GM12874 (cell line): ENCODE data around the gene ARHGEF25.

Experiments used
- TF ChIP-seq, protein P1 (sequence below): IDR thresholded peaks from 2 replicates; pipeline ENCODE4 v1.5.1; 2011; ENCODE audit warnings: low read depth, mild to moderate bottlenecking, control low read depth, low read length, moderate library complexity; ENCODE audit not compliant: insufficient read depth

The ARHGEF25 gene

DNA sequence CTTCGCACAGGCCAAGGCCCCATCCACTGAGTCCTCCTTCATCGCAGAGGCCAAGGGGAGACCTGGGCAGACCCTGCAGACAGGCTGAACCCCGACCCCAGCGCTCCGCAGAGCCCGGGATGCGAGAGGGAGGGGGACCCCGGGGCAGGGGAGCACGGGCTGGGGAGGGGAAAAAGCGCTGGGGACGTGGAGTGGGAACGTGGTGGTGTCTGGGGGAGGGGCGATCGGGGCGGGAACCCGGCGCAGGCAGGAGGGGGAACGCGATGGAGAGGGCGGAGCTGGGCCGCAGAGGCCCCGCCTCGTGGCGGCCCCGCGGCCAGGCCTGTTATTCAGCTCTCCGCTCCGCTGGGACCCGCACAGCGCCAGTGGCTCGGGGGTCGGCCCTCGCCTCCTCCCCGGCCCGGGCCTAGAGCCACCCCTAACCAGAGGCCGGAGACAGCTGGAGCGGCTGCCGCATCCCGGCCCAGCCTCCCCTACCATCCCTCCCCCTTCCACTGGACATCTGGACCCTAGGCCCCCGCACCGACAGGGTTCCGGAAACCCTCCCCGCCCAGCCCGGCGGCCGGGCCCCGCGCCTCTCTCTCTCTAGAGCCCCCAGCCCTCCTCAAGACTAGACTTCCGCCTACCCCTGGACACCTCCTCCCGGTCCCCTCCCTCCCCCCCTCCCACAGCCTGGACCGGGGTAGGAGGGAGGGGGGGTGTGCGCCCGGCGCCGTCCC is at the start of gene ARHGEF25:
Gene ARHGEF25, plus strand, starts transcription at position 328 of the 719 bp plus-strand sequence. CDS start 460 bp downstream, outside the sequence.
- TF ChIP-seq, protein P1, sequence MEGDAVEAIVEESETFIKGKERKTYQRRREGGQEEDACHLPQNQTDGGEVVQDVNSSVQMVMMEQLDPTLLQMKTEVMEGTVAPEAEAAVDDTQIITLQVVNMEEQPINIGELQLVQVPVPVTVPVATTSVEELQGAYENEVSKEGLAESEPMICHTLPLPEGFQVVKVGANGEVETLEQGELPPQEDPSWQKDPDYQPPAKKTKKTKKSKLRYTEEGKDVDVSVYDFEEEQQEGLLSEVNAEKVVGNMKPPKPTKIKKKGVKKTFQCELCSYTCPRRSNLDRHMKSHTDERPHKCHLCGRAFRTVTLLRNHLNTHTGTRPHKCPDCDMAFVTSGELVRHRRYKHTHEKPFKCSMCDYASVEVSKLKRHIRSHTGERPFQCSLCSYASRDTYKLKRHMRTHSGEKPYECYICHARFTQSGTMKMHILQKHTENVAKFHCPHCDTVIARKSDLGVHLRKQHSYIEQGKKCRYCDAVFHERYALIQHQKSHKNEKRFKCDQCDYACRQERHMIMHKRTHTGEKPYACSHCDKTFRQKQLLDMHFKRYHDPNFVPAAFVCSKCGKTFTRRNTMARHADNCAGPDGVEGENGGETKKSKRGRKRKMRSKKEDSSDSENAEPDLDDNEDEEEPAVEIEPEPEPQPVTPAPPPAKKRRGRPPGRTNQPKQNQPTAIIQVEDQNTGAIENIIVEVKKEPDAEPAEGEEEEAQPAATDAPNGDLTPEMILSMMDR: no peak

GRCh38 chr12:57563358-57563757 is 47.9 kb upstream of the ARHGEF25 start:
- TF ChIP-seq, protein P1: no peak

- TF ChIP-seq, protein P1: no peak
These were observed 47.0 kb upstream of the ARHGEF25 start for GRCh38 chr12:57564178-57564740.

GRCh38 chr12:57568838-57569237 is 42.4 kb upstream of the ARHGEF25 start:
- TF ChIP-seq, protein P1: no peak

DNA sequence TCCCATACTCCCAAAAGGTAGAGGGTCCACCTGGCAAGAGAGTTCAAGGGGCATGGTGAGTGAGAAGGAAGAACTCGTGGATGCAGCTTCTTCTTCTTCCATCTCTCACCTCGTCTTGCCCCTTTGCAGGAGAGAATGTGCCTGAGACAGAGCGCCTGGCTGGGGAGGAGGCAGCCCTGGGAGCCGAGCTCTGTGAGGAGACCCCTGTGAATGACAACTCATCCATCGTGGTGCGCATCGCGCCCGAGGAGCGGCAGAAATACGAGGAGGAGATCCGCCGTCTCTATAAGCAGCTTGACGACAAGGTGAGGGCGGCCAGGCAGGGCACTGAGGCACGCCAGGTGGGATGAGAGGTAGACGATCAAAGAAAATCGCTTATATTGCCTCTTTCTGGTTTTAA is 41.4 kb upstream of the ARHGEF25 start:
- TF ChIP-seq, protein P1: no peak

DNA sequence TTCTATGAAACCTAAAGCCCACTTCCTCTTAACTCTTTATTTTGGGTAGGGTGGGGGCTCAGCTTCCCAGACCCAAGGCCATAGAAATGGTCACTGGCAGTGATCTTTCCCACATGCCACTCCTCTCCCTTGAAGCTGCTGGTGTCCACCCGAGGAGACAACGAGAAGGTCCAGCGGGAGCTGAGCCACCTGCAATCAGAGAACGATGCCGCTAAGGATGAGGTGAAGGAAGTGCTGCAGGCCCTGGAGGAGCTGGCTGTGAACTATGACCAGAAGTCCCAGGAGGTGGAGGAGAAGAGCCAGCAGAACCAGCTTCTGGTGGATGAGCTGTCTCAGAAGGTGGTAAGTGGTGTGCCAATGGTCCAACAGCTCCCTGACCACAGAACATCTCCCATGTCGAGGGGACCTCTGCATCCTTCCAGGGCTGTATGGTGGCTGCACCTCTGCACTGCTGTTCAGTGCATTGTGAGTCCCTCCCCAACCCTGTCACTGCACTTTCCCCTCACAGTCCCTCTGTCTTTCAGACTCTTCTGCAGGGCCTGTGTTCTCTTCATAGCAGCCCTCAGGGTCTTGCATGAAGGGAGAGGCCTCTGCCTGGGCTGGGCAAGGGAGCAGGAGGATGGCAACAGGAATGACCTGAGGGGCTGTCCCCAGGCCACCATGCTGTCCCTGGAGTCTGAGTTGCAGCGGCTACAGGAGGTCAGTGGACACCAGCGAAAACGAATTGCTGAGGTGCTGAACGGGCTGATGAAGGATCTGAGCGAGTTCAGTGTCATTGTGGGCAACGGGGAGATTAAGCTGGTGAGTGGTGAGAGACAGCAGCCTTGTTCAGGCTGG is 39.1 kb upstream of the ARHGEF25 start:
- TF ChIP-seq, protein P1: no peak

DNA sequence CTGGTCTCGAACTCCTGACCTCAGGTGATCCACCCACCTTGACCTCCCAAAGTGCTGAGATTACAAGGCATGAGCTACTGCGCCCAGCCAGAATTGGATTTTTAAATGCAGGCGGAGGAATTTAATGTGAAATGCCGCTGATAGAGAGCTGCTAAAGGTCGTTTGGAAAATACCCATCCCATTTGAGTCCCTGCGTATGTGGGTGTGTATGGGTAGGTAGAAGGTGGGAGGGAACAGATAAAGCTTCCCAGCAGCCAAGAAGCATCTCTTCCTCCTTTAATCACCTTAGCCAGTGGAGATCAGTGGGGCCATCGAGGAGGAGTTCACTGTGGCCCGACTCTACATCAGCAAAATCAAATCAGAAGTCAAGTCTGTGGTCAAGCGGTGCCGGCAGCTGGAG is 36.4 kb upstream of the ARHGEF25 start:
- TF ChIP-seq, protein P1: no peak
